Neural progenitor cell (in vitro differentiated cells): ENCODE measurements around the gene SEPSECS.

Experiments
- EZH2phosphoT487 ChIP-seq: fragments of 200-600 bp; sonication (generic); IDR thresholded peaks from 2 replicates; pipeline ENCODE4 v1.6.1; 2017; ENCODE audit warnings: antibody characterized with exemption
- TF ChIP-seq, protein P1 (sequence below): fragments of 200-600 bp; sonication (generic); IDR thresholded peaks from 2 replicates; pipeline ENCODE4 v1.5.1; 2017; ENCODE audit warnings: antibody characterized with exemption, mild to moderate bottlenecking

DNA sequence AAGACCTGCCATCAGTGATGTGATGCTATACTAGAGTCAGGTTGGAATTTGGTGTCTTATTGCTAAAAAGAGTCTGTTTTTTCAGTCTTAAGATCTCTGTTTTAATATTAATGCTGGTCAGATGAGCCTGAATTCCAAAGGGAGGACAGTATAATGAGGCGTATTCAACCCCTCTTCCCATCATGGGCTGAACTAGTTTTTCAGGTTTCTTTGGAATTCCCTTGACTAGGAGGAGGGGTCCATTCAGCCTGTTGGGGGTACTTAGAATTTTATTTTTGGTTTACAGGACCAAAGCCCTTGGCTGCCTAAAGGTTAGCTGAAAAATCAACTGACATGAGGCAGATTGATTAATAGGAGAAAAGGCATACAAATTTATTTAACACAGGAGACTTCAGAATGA is 49.5 kb upstream of the SEPSECS start:
- TF ChIP-seq, protein P1, sequence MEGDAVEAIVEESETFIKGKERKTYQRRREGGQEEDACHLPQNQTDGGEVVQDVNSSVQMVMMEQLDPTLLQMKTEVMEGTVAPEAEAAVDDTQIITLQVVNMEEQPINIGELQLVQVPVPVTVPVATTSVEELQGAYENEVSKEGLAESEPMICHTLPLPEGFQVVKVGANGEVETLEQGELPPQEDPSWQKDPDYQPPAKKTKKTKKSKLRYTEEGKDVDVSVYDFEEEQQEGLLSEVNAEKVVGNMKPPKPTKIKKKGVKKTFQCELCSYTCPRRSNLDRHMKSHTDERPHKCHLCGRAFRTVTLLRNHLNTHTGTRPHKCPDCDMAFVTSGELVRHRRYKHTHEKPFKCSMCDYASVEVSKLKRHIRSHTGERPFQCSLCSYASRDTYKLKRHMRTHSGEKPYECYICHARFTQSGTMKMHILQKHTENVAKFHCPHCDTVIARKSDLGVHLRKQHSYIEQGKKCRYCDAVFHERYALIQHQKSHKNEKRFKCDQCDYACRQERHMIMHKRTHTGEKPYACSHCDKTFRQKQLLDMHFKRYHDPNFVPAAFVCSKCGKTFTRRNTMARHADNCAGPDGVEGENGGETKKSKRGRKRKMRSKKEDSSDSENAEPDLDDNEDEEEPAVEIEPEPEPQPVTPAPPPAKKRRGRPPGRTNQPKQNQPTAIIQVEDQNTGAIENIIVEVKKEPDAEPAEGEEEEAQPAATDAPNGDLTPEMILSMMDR: no peak
- no peak for TF ChIP-seq EZH2phosphoT487
